Esophagus muscularis mucosa (tissue), 4 donors: ENCODE results near the gene PUM2. TPM values are rescaled to one million over a fixed set of nuclear protein-coding genes. Genes with fewer than 3 reads are reported as not detected.

ENCODE experiments used
- DNase-seq: peaks from one replicate; pipeline ENCODE4 v3.0.0-alpha.2; 2017; ENCODE audit errors: extremely low spot score
- H3K27ac ChIP-seq, 4 donors: fragments of 200-600 bp; sonication (generic); replicated peaks in 1 of 4; 1 replicate in 3 of 4; 2 replicates in 1 of 4; pipeline ENCODE4 v1.5.1; 2016 to 2019; ENCODE audit warnings: mild to moderate bottlenecking in 1 of 4
- H3K27me3 ChIP-seq, 4 donors: fragments of 200-600 bp; sonication (generic); one replicate each; pipeline versions ENCODE4 v1.5.1 to v1.6.0; 2016 to 2019
- H3K36me3 ChIP-seq, 4 donors: fragments of 200-600 bp; sonication (generic); one replicate each; pipeline ENCODE4 v1.5.1; 2016 to 2019
- H3K4me1 ChIP-seq, 4 donors: fragments of 200-600 bp; sonication (generic); one replicate each; pipeline ENCODE4 v1.5.1; 2016 to 2019
- H3K4me3 ChIP-seq, 4 donors: fragments of 200-600 bp; sonication (generic); 1 replicate in 2 of 4; 2 replicates in 2 of 4; pipeline ENCODE4 v1.5.1; 2016 to 2019; ENCODE audit warnings: mild to moderate bottlenecking in 4 of 4, moderate library complexity in 1 of 4
- H3K9me3 ChIP-seq, 4 donors: fragments of 200-600 bp; sonication (generic); 1 replicate in 3 of 4; 2 replicates in 1 of 4; pipeline ENCODE4 v1.5.1; 2016 to 2019
- EP300 ChIP-seq: sonication (generic); formaldehyde crosslinking; IDR thresholded peaks from one replicate; pipeline ENCODE4 v1.6.1; 2017; ENCODE audit warnings: antibody characterized with exemption
- POLR2A ChIP-seq: fragments of 450-650 bp; IDR thresholded peaks from one replicate; pipeline ENCODE4 v1.6.1; 2017; ENCODE audit warnings: antibody characterized with exemption, moderate library complexity, mild to moderate bottlenecking, low read depth
- POLR2AphosphoS5 ChIP-seq, 2 donors: sonication (generic); formaldehyde crosslinking; IDR thresholded peaks; one replicate each; pipeline ENCODE4 v1.6.1; 2017; ENCODE audit warnings: antibody characterized with exemption in 2 of 2
- WGBS: methylation state at CpG from one replicate; pipeline ENCODE4 v1.1.5; 2018; 5-methylcytosine and 5-hydroxymethylcytosine counted together
- intact Hi-C: fragments of 100-400 bp; cut with DNase I; formaldehyde crosslinking; loops from one replicate; pipeline ENCODE4 v1.15.1; 2023
- total RNA-seq, 4 donors: library from RNA; depleted of rRNA; stranded (reverse); fragments of >200 nt; gene quantifications; one replicate each; pipeline versions ENCODE4 v1.1.0 to v1.2.1, GENCODE V29; 2016
- TF ChIP-seq, protein P1 (sequence below), 3 experiments: fragments of 200-600 bp in 2 of 3; fragments of 450-650 bp in 1 of 3; sonication (generic) in 2 of 3; IDR thresholded peaks; one replicate each; pipeline ENCODE4 v1.5.1; 2017 to 2019; ENCODE audit warnings: antibody characterized with exemption in 3 of 3, mild to moderate bottlenecking in 2 of 3, moderate library complexity in 1 of 3

Gene PUM2
- total RNA-seq, 4 donors from 2014 or later = 73.7 to 113 (median 93.1) TPM

DNA sequence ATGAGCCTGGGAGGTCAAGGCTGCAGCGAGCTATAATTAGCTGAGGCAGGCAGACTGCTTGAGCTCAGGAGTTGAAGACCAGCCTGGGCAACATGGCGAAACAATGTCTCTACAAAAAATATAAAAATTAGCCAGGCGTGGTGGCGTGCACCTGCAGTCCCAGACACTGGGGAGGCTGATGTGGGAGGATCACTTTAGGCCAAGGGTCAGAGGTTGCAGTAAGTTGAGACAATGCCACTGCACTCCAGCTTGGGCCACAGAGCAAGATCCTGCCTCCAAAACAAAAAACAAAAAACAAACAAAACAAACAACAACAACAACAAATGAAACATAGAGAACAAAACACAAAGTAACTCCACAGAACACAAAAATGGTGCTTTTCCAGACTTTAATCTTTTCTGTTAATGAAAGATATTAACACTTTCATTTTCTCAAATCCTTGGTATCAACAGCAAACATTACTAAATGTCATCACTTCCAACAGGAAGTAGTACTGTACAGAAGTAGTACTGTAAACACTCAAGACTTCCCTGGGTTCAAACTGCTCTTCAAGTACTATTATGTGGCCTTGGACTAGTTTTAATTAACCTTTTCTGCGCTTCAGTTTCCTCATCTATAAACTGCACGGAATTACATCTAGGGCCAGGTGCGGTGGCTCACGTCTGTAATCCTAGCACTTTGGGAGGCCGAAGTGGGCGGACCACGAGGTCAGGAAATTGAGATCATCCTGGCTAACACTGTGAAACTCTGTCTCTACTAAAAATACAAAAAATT lies 27.9 kb downstream of the PUM2 start:
- TF ChIP-seq POLR2AphosphoS5 (IDR thresholded peaks at IDR 0.05) (no peak), EP300 (no peak), POLR2A (no peak)
- TF ChIP-seq, protein P1, sequence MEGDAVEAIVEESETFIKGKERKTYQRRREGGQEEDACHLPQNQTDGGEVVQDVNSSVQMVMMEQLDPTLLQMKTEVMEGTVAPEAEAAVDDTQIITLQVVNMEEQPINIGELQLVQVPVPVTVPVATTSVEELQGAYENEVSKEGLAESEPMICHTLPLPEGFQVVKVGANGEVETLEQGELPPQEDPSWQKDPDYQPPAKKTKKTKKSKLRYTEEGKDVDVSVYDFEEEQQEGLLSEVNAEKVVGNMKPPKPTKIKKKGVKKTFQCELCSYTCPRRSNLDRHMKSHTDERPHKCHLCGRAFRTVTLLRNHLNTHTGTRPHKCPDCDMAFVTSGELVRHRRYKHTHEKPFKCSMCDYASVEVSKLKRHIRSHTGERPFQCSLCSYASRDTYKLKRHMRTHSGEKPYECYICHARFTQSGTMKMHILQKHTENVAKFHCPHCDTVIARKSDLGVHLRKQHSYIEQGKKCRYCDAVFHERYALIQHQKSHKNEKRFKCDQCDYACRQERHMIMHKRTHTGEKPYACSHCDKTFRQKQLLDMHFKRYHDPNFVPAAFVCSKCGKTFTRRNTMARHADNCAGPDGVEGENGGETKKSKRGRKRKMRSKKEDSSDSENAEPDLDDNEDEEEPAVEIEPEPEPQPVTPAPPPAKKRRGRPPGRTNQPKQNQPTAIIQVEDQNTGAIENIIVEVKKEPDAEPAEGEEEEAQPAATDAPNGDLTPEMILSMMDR (IDR thresholded peaks at IDR 0.05) = no peak
- Histone ChIP-seq H3K4me1 (peaks cover 7 to 61% (median 54%) of the 10 kb centered on the region in 4 donors), H3K9me3 (no peaks in the 10 kb centered on the region), H3K36me3 (peaks cover under 1 to 44% (median 22%) of the 10 kb centered on the region in 4 donors), H3K27ac (no peak overlapping the region), H3K4me3 (no peak overlapping the region), H3K27me3 (no peaks in the 10 kb centered on the region)
- intact Hi-C loops = no loop called here
- no peak for DNase-seq
- WGBS = 88% methylated on average over 11 of the region's 11 CpGs

DNA sequence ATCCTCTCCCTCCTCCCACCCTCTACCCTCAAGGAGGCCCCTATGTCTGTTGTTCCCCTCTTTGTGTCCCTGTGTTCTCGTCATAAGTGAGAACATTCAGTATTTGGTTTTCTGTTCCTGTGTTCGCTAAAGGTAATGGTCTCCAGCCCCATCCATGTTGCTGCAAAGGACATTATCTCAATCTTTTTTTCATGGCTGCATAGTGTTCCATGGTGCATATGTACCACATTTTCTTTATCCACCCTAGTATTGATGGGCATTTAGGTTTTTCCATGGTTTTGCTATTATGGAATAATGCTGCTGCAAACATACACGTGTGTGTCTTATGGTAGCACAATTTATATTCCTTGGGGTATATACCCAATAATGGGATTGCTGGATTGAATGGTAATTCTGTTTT lies 33.0 kb downstream of the PUM2 start:
- H3K36me3 ChIP-seq = peaks cover 5 to 66% (median 30%) of the 10 kb centered on the region in 4 donors
- TF ChIP-seq POLR2A (no peak), EP300 (no peak), POLR2AphosphoS5 (IDR thresholded peaks at IDR 0.05) (no peak)
- TF ChIP-seq, protein P1 (IDR thresholded peaks at IDR 0.05) = no peak
- 100% methylated on average over 3 of the region's 3 CpGs for WGBS

DNA sequence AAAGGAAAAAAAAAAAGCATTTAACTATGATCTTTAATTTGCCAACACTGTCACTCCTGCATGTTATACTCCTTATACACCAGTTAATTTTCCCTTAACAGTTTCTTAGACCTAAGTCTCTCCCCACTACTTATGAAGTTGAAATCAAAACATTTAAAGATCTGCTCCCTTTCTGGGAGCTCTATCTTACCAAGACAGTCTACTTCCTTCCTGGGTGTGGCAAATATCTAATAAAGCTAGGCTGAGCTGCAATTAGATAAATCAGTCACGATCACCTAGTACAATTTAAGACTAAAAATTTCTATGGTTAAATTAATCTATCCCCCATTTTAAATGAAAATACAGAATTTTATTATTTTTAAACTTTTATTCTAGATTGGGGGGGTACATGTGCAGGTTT lies 33.4 kb downstream of the PUM2 start:
- Histone ChIP-seq H3K27ac (no peak overlapping the region), H3K27me3 (no peaks in the 10 kb centered on the region), H3K36me3 (peaks cover 5 to 61% (median 27%) of the 10 kb centered on the region in 4 donors), H3K4me1 (peaks cover 0 to 31% (median 16%) of the 10 kb centered on the region in 4 donors), H3K4me3 (no peak overlapping the region), H3K9me3 (no peaks in the 10 kb centered on the region)
- 68% methylated on average over 1 of the region's 1 CpG for WGBS
- intact Hi-C loops = no loop called here
- DNase-seq = no peak
- TF ChIP-seq POLR2A (no peak), EP300 (no peak), POLR2AphosphoS5 (IDR thresholded peaks at IDR 0.05) (no peak)
- TF ChIP-seq, protein P1 (IDR thresholded peaks at IDR 0.05) = no peak

More for the DNA sequence above, 33.0 kb downstream of the PUM2 start:
- DNase-seq = no peak
- H3K27ac ChIP-seq = no peak overlapping the region
- no peaks in the 10 kb centered on the region for H3K9me3 ChIP-seq
- H3K4me3 ChIP-seq = no peak overlapping the region
- H3K27me3 ChIP-seq = no peaks in the 10 kb centered on the region
- intact Hi-C loops = no loop called here
- peaks cover 0 to 34% (median 20%) of the 10 kb centered on the region in 4 donors for H3K4me1 ChIP-seq

DNA sequence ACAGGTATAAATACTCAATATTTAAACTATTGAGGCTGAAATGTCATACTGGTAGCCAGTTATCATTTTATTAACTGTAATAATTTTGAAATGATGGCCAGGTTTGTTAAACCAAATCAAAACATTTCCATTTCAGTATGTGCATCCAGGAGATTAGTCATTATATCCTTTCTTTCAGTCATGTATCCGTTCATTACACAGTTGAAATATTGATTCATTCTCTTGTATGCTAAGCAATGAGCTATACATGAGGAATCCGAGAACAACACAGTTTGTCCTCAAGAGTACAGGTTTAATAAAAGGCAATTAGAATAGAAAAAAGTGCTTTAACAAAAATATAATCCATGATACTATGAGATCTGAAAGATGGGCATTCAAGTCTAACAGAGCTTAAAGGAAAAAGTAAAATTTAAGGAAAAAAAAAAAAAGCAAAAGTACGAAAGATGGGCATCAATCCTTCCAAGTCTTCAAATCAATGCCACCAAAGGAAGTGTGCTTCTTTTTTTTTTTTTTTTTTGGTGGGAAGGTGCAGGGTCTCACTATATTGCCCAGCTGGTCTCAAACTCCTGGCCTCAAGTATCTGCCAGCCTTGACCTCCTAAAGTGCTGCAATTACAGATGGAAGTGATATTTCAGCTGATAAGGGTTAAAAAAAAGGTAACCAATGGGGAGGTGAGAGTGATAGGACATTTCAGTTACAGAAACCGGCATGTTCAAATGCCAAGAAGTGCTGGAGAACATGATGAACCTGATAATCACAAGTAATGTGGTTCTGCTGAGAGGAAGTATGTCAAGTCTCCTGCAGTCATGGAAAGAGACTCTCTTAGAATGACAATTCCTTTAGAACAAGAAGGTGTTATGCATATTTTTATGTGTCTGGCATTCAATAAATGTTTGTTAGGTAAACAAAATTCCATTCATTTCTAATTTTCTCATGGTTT lies 35.8 kb downstream of the PUM2 start:
- 86% methylated on average over 4 of the region's 4 CpGs for WGBS
- peaks cover 0 to 14% (median 5%) of the 10 kb centered on the region in 4 donors for H3K4me1 ChIP-seq
- intact Hi-C loops = no loop called here
- H3K9me3 ChIP-seq = no peaks in the 10 kb centered on the region
- TF ChIP-seq POLR2AphosphoS5 (IDR thresholded peaks at IDR 0.05) = no peak
- no peak for TF ChIP-seq EP300
- TF ChIP-seq POLR2A = no peak
- TF ChIP-seq, protein P1 (IDR thresholded peaks at IDR 0.05) = no peak
- no peak overlapping the region for H3K4me3 ChIP-seq
- peaks cover 12 to 72% (median 35%) of the 10 kb centered on the region in 4 donors for H3K36me3 ChIP-seq
- DNase-seq = no peak
- no peaks in the 10 kb centered on the region for H3K27me3 ChIP-seq
- H3K27ac ChIP-seq = no peak overlapping the region
